B cell (primary cell): ENCODE results near the gene SOSTDC1. TPM values are rescaled to one million over a fixed set of nuclear protein-coding genes. Genes with fewer than 3 reads are reported as not detected.

Experiments
- ATAC-seq: fragments of 200-7000 bp; cut with Tn5 transposase; one replicate; pipeline ENCODE4 v1.10.0; 2021; ENCODE audit warnings: low read depth, mild to moderate bottlenecking, moderate number of reproducible peaks, moderate library complexity
- CTCF ChIA-PET: fragments of 350-600 bp; sonication (Branson Sonifier 250); formaldehyde crosslinking; loops from one replicate; lab custom pipeline; 2021; ENCODE audit warnings: antibody characterized with exemption, inconsistent platforms; lab: Charles Lee
- POLR2A ChIA-PET: fragments of 350-600 bp; sonication (Branson Sonifier 250); formaldehyde crosslinking; loops from one replicate; lab custom pipeline; 2021; ENCODE audit warnings: antibody characterized with exemption; lab: Charles Lee
- DNase-seq: peaks from one replicate; pipeline ENCODE4 v3.0.0; 2013
- H2AFZ ChIP-seq: 2 replicates; pipeline ENCODE4 v1.6.1; 2012; ENCODE audit warnings: mild to moderate bottlenecking, low read depth, low read length; ENCODE audit not compliant: insufficient read depth, poor library complexity, severe bottlenecking
- H3K27ac ChIP-seq, 2 donors: 1 replicate in 1 of 2; 2 replicates in 1 of 2; pipeline ENCODE4 v1.5.1; 2012 to 2013; ENCODE audit warnings: low read length in 2 of 2, mild to moderate bottlenecking in 2 of 2, moderate library complexity in 1 of 2
- H3K27me3 ChIP-seq, 4 experiments: fragments of 200-600 bp in 1 of 4; sonication (generic) in 1 of 4; replicated peaks in 1 of 4; 1 replicate in 2 of 4; 2 replicates in 2 of 4; pipeline versions ENCODE4 v1.6.1 to v1.7.0; 2013 to 2016; ENCODE audit warnings: low read length in 3 of 4, mild to moderate bottlenecking in 2 of 4, mixed read lengths in 1 of 4, moderate library complexity in 1 of 4; ENCODE audit not compliant: insufficient read depth in 4 of 4, control insufficient read depth in 3 of 4; ENCODE audit errors: control extremely low read depth in 1 of 4
- H3K36me3 ChIP-seq, 2 experiments: replicated peaks in 1 of 2; 1 replicate in 1 of 2; 2 replicates in 1 of 2; pipeline versions ENCODE4 v1.6.1 to v1.7.1; 2013; ENCODE audit warnings: low read length in 1 of 2; ENCODE audit not compliant: insufficient read depth in 2 of 2, control insufficient read depth in 1 of 2; ENCODE audit errors: control extremely low read depth in 1 of 2, extremely low read depth in 1 of 2
- H3K4me1 ChIP-seq, 2 donors: fragments of 200-600 bp in 1 of 2; sonication (generic) in 1 of 2; 1 replicate in 1 of 2; 2 replicates in 1 of 2; pipeline versions ENCODE4 v1.5.1 to v1.6.1; 2013 to 2017; ENCODE audit warnings: low read length in 2 of 2; ENCODE audit not compliant: control insufficient read depth in 2 of 2, insufficient read depth in 2 of 2
- H3K4me2 ChIP-seq: replicated peaks from 2 replicates; pipeline ENCODE3; 2012; ENCODE audit warnings: mild to moderate bottlenecking, low read depth, low read length; ENCODE audit not compliant: poor library complexity, severe bottlenecking
- H3K4me3 ChIP-seq, 5 experiments: fragments of 200-600 bp in 1 of 5; sonication (generic) in 1 of 5; 1 replicate in 3 of 5; 2 replicates in 2 of 5; pipeline versions ENCODE4 v1.5.1 to v1.7.0; 2011 to 2016; ENCODE audit warnings: low read length in 4 of 5, mild to moderate bottlenecking in 4 of 5, low read depth in 2 of 5, control low read depth in 1 of 5, moderate library complexity in 1 of 5; ENCODE audit not compliant: insufficient read depth in 1 of 5; ENCODE audit errors: control extremely low read depth in 1 of 5, extremely low read depth in 1 of 5
- H3K79me2 ChIP-seq: fragments of 200-600 bp; sonication (generic); one replicate; pipeline ENCODE4 v1.6.0; 2016; ENCODE audit warnings: low read length; ENCODE audit not compliant: control insufficient read depth, insufficient read depth
- H3K9ac ChIP-seq: fragments of 200-600 bp; sonication (generic); 2 replicates; pipeline ENCODE4 v1.6.1; 2017; ENCODE audit warnings: mild to moderate bottlenecking, low read length, moderate library complexity
- H3K9me3 ChIP-seq, 3 donors: one replicate each; pipeline versions ENCODE4 v1.6.1 to v1.7.1; 2013; ENCODE audit warnings: low read length in 2 of 3; ENCODE audit not compliant: control insufficient read depth in 2 of 3, insufficient read depth in 1 of 3; ENCODE audit errors: control extremely low read depth in 1 of 3
- H4K20me1 ChIP-seq: 2 replicates; pipeline ENCODE4 v1.6.0; 2012; ENCODE audit warnings: mild to moderate bottlenecking, low read length; ENCODE audit not compliant: insufficient read depth, control insufficient read depth, poor library complexity, severe bottlenecking
- H3K27ac Mint-ChIP-seq: one replicate; pipeline ENCODE4 v1.8.0; 2021; ENCODE audit warnings: mixed read lengths
- H3K27me3 Mint-ChIP-seq: one replicate; pipeline ENCODE4 v1.8.0; 2021; ENCODE audit warnings: mixed read lengths
- H3K4me1 Mint-ChIP-seq: one replicate; pipeline ENCODE4 v1.8.0; 2021; ENCODE audit warnings: mixed read lengths
- H3K4me3 Mint-ChIP-seq: one replicate; pipeline ENCODE4 v1.8.0; 2021; ENCODE audit warnings: mixed read lengths
- H3K9me3 Mint-ChIP-seq: one replicate; pipeline ENCODE4 v1.8.0; 2022; ENCODE audit warnings: mixed read lengths; ENCODE audit not compliant: insufficient read depth
- CTCF ChIP-seq: fragments of 200-600 bp; IDR thresholded peaks from one replicate; pipeline ENCODE4 v1.8.0; 2022; ENCODE audit warnings: antibody characterized with exemption, mild to moderate bottlenecking
- EZH2 ChIP-seq: IDR thresholded peaks from 2 replicates; pipeline ENCODE4 v1.6.1; 2012; ENCODE audit warnings: borderline replicate concordance, low read depth, mild to moderate bottlenecking, moderate library complexity, low read length; ENCODE audit not compliant: insufficient read depth, poor library complexity, severe bottlenecking
- WGBS: methylation state at CpG from one replicate; pipeline ENCODE4 v1.1.5; 2013; ENCODE audit warnings: missing lambda C conversion rate; ENCODE audit not compliant: insufficient coverage; 5-methylcytosine and 5-hydroxymethylcytosine counted together
- intact Hi-C: fragments of 100-400 bp; cut with micrococcal nuclease; formaldehyde crosslinking; loops from one replicate; pipeline ENCODE4 v1.10.0; 2022
- polyA plus RNA-seq: library from polyadenylated mRNA; depleted of rRNA; stranded (reverse); fragments of >200 nt; gene quantifications from 2 replicates; pipeline ENCODE4 v1.2.3, GENCODE V29; 2012
- total RNA-seq, 2 donors: library from RNA; stranded (reverse); fragments of 120-200 nt in 1 of 2; gene quantifications; 1 replicate in 1 of 2; 2 replicates in 1 of 2; pipeline versions ENCODE4 v1.2.3 to v1.2.4, GENCODE V29; 2013 to 2022

The SOSTDC1 gene
- total and polyA plus RNA-seq, 2 donors (not counting 1 experiment from before 2014, with no cell fraction given), result not detected

DNA sequence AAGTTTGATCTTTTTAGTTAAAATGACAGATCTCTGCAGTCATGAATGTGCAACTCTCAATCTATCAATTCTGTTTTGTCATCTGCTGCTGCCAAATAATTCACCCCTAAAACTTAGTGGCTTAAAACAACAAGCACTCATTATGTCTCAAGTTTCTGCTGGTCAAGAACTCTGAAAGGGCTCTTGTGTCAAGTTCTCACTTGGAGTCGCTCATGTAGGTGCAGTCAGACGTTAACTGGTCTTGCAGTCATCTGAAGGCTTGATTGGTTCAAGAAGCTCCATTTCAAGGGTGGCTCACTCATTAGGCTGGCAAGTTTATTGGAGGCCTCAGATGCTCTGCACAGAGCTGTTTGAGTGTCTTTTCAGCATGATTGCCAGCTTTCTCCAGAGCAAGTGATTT lies 32.6 kb upstream of the SOSTDC1 start:
- Histone ChIP-seq H3K27me3 (no peaks in the 10 kb centered on the region), H3K4me1 (no peaks in the 10 kb centered on the region), H3K36me3 (no peaks in the 10 kb centered on the region), H2AFZ (no peak overlapping the region), H3K9ac (no peak overlapping the region), H3K27ac (no peak overlapping the region), H3K4me3 (no peak overlapping the region), H3K79me2 (no peaks in the 10 kb centered on the region), H3K9me3 (no peaks in the 10 kb centered on the region), H3K4me2 (no peak overlapping the region), H4K20me1 (no peaks in the 10 kb centered on the region)
- ChIA-PET POLR2A (no interaction called here), CTCF (no interaction called here)
- ATAC-seq (no peak), DNase-seq (no peak)
- Mint-ChIP-seq H3K4me1 (no peaks in the 10 kb centered on the region), H3K27me3 (peaks cover 14% of the 10 kb centered on the region), H3K27ac (no peak overlapping the region), H3K9me3 (no peaks in the 10 kb centered on the region), H3K4me3 (no peak overlapping the region)
- 100% methylated on average over 2 of the region's 2 CpGs for WGBS
- TF ChIP-seq EZH2, result no peak
- intact Hi-C loops, result no loop called here

- H3K9me3 ChIP-seq, result no peaks in the 10 kb centered on the region
- H3K4me3 ChIP-seq, result no peak overlapping the region
- no peaks in the 10 kb centered on the region for H3K79me2 ChIP-seq
- no peaks in the 10 kb centered on the region for H4K20me1 ChIP-seq
- no peak overlapping the region for H3K9ac ChIP-seq
- Mint-ChIP-seq H3K4me1 (no peaks in the 10 kb centered on the region), H3K27me3 (peaks cover 10% of the 10 kb centered on the region), H3K27ac (no peak overlapping the region), H3K4me3 (no peak overlapping the region), H3K9me3 (no peaks in the 10 kb centered on the region)
- ChIA-PET POLR2A (no interaction called here), CTCF (no interaction called here)
- ATAC-seq (no peak), DNase-seq (no peak)
- H2AFZ ChIP-seq, result no peak overlapping the region
- no peak overlapping the region for H3K4me2 ChIP-seq
- WGBS, result 100% methylated on average over 1 of the region's 4 CpGs
- no peak overlapping the region for H3K27ac ChIP-seq
- intact Hi-C loops, result no loop called here
- no peaks in the 10 kb centered on the region for H3K4me1 ChIP-seq
- H3K27me3 ChIP-seq, result no peaks in the 10 kb centered on the region
- TF ChIP-seq EZH2, result no peak
- no peak for TF ChIP-seq CTCF
- H3K36me3 ChIP-seq, result no peaks in the 10 kb centered on the region
These were observed 29.6 kb upstream of the SOSTDC1 start for GRCh38 chr7:16494955-16495719.
